NK-92 treated with Interleukin-12 subunit alpha and Interleukin-12 subunit beta, amount 100 ng/mL, for 24 hours (cell line): ENCODE measurements around the gene FAM240A.

ENCODE experiments used
- DNase-seq: peaks from one replicate; lab custom pipeline; 2025; lab: John Stamatoyannopoulos, UW

Gene FAM240A

DNA sequence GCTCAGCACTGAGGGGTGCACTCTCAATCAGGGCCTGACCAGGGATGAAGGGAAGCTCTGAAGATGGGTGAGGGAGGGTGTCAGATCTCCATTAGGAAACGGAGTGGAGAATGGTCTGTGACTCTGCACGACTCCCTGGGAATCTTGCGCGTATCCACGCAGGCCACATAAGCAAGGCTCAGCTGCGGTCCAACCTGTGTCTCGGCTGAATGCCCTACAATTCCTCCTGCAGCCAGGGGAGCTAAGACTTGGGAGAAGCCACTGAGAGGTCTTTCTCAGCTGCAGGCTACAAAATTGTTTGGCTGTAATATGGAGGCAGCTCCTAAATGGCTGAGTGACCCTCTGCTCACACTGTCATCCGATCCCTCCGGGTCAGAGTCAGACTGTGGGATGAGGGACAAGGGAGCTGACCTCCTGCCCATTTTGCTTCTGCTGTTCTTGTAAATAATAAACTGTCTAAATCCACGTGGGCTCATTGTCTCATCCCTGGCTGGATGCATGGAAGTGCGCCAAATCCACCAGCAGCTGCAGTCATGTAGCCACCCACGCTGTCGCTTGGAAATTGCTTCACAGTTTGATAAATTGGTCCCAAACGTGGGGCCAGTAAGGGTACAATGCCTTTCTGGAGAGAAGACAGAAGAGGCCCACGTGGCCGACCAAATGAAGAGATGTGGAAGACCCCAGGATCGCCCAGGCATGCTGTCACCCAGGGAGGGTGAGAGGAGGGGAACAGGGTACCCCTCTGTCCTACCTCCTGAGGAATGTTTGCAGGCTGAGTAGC is 50.6 kb downstream of the FAM240A start:
- no peak for DNase-seq

DNA sequence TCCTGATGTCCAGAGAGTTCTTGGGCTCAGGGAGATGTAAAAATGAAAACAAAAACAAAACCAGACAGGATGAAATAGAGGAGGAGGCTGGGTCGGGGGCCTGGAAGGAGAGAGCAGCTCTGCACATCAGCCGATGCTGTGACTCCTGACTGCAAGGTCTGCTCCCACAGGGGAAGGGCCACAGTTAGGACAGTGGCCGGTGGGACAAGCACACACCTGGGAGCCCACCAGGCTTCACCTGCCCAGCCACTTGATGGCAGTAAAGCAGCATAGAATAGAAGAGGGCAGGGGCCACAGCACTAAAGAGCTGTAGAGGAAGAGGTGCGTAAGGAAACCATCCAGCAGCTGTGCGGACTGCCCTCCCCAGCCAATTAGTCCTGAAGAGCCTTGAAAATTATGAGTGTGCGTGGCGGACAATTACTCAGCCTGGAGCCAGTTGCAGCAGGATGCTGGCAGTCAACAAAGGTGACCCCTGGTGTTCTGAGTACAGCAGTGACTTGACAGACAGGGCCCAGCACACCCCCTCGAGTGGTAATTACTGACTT is 51.3 kb downstream of the FAM240A start:
- no peak for DNase-seq

DNA sequence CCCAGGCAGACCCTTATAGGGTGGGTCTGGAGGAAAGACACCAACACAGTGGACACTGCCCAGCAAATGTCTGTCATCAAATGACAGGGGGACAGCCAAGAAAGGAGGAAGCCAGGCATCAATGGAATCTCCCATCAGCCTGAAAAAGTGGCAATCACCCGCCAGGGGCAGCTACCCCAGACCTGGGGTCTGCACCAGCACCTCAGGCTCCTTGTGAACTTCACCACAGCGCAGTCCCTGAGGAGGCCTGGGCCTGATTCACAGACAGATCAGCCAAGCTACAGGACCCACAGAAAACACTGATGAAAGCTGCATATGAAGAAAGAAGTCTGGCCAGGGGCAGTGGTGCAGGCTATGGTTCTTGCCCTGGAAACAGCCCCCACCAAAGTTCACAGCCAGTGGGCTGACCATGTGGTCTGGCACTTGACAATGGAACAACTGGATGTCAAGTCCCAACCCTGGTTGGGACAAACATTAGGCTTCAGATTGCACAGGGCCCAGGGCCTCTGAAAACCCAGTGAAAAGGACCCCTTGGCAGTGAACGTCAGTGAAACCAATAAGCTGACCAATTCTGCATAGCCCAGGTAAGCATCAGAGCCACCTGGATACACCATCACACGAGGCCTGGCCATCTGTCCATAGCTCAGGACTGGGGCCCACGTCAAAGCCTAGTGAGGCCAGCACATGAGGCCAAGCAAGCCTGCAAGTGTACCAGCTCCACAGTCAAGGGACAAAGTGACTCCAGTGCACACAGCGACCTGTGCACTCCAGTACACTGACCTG is 52.1 kb downstream of the FAM240A start:
- DNase-seq: no peak

DNA sequence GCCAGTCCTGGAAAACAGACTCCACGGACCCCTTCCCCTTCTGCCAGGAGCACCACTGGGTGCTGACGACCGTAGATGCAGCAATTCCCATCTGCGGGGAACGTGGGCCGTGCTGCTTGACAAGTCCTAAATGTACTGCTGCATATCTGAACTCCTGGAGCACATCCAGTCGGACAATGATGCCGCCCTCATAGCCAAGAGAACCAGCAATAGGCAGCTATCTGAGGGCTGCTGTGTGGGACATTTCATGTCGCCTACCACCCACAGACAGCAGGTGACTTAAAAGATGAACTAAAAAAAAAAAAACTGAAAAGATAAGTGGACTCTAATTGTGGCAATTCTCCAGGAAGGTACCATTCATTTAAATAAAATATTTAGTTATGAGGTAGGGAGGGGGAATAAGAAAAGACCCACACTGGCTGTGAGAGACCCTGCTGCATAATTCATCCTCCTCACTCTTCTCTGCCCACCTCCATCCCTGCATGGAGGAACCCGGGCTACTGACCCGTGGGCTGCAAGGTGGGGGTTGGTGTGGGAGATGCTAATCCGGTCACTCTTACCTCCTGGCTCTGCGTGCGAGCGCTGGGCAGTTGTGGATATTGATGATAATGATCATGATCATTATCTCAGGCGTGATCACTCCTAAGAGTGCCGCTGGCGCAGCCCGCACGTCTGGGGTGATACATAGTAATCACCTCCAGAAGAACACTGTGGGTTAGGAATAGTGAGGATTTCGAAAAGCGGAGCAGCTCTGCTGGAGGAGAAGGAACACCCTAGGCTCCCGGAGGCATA is 52.8 kb downstream of the FAM240A start:
- no peak for DNase-seq

DNA sequence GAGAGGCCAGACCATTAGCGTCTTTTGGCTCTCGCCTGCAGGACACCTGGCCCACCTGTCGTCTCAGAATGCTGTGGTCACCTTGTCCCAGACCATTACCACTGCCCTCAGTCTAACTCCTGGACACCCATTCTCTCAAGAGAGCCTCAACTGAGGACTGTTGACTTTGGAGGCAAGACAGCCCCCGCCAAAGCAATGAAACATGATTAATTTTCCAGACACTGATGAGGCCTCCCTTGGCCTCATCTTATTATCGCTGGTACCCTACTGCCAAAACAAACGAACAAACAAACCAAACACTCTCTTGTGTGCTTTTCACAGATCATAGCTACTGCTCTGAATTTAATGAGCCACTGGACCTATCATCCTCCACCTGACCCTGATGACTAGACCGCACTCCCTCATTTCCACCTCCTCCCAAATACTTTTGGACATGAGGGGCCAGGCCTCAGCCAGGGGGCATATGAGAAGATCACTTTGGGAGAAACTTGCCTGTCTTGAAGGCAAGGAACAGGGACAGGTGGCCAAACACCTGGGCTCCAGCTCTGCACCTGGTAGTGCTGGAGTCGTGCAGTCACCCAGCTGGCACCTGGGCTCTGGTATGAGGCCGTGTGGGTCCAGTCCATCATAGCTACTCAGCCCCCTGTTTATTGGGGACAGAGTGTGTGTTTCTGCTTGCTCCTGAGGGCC is 53.6 kb downstream of the FAM240A start:
- no peak for DNase-seq

DNA sequence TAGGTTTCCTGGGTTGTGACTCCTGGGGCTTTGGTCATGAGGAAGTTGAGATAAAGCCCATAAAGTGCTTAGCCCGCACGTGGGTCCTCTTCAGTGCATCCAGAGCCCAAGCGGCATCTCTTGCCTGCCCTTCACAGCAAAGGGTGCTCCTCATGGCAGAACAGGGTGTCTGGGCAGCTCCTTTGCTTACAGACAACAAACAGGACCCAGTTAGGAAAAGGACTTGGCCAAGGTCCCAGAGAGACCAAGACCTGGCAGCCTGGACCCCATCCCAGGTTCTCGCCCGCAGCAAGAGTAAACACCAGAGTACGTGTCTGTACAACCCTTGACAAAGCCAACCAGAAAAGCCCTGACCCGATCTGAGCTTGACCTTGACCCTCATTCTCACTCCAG is 54.1 kb downstream of the FAM240A start:
- DNase-seq: no peak

DNA sequence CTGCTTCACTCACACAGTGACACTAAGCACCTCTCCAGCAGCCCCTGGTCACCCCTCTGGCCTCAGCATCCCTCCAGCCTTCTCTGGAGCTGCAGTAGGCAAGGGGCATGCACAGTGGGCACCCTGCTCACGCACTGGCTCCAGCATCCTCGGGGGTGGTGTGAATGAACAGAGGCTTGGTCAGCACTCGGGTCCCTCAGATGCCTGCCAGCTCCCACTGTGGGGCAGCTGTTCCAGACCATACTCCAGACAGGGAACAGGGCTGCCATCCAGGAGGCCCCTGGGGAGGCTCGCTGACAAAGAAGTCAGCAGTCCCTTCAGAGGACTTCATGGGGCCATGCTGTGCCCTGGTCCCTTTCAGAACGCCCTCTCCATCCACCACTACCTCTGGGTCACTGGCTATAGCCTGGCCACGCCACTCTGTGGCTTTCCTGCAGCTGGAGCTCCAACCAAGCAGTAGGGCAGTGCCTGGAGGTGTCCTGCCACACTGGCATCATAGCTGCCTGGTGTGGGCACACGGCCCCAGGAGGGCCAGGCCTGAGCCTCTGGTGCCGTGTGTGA is 54.8 kb downstream of the FAM240A start:
- no peak for DNase-seq

DNA sequence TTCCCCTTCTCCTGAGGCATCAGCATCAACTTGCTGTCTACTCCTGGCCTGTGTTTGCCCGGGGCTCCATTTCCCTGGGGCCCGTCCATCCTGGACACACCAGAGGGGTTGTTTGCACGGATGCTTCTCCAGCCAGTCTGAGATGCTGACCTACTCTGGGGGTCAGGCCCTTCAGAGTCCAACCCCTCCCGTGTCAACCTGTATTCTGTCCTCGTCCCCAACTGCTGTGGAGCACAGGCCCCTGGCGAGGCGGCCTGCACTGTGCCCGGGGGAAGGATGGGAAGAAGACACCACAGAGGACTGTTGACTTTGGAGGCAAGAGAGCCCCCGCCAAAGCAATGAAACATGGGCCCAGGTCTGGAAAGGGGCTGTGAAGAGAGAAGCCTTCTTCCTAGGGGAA is 55.3 kb downstream of the FAM240A start:
- no peak for DNase-seq

DNA sequence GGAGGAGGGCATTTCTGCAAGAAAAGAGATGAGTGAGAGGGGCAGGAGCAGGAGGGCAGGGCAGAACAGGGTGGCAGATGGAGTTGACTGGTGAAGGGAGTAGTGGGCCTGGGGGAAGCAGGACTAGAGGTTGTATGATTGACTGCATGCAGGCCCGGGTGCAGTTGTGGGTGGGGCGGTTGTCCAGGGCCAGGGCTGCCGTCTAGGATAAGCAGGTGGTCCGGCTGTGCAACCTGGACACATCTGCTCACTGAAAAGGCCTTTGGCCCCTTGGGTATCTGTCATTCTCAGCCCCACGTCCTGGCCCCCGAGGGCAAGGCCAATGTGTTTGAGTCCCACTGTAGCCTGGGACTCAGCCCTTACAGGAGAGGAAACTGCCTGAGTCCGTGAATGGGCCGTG is 55.8 kb downstream of the FAM240A start:
- no peak for DNase-seq

DNA sequence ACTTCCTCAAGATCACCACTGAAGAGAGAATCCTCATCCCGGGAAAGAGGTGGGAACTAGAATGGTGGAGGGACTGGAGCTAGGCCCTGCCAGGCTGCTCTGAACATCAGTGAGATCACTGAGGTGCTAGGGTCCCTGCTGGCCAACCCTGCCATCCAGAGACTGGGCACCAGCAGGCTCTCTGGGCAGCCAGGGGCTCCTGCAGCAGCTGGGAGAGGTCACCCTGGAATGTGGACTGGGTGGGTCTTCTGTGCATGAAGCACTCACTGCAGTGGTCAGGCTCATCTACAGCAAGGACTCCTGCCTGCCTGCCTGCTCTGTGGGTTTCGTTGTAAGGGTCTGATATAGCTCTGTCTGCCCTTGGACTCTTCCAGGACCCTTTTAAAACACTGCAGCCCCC is 56.3 kb downstream of the FAM240A start:
- DNase-seq: no peak

DNA sequence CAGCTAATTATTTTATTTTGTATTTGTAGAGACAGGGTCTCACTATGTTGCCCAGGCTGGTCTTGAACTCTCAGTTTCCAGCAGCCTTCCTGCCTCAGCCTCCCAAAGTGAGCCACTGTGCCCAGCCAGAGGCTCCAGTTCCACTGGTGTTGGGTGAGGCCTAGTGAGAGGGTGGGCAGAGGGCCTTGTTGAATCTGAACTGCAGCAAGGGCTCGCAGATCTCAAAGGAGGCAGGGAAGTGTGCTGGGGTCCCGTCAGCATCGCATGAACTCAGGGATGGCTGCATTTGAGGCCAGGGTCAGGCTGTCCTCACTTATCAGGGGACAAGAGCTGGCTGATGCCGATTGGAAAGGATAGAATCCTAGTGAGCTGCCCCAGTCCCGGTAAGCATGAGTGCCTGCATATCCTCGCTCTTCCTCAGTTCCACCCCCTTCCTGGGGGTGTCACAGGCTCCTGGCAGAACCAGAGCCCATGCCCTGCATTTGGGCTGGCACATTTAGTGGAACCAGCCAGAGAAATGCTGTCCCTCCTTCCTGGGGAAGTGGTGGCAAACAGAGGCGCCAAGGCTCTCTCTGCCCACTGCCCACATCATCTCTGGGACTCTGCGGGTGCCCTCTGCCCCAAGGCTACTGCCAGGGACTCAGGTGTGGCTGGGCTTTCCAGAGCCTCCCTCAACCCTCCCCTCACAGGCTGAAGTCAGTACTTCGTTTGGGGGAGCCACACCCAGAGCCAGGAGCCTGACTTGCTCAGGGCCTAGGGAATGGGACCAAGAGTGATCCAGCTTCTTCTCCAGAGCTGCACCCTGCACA is 57.1 kb downstream of the FAM240A start:
- DNase-seq: no peak

DNA sequence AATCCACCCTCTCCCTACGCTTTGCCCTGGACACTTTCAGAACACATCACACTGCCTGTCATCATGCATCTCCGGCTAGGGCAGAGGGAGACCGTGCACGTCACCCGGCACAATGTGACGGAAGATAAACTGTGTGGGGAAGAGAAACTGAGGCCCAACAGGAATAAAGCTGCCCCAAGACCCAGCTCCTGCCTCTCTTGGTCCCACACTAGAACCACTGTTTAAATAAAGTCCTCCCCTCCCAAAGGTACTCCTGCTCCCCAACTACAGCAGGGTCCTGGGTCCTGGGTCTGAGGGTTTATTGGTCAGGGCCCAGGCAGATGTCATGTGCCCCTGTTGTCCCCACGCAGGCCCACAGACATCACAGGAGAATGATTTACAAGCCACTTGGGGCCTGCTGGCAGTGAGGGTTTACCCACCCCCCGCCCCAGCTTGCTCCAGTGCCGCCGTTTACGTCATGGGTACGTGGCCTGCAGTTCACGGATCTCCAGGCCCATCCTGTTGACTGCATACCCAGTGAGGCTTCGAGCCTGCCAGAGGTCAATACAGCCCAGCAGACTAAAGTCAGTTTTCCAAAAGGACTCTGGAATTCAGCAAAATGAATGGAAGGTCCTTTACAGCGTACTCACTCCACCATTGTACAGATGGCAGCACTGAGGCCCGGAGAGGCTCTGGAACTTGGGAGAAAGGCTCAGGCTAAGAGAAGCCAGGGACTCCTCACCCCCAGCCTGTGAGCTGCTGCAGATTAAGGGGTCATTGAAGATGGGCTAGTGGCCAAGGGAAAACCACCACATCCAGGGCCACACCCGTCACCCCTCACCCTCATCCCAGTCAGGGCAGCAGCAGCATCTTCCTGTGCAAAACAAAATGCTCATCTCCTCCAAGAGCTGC is 57.9 kb downstream of the FAM240A start:
- DNase-seq: no peak

DNA sequence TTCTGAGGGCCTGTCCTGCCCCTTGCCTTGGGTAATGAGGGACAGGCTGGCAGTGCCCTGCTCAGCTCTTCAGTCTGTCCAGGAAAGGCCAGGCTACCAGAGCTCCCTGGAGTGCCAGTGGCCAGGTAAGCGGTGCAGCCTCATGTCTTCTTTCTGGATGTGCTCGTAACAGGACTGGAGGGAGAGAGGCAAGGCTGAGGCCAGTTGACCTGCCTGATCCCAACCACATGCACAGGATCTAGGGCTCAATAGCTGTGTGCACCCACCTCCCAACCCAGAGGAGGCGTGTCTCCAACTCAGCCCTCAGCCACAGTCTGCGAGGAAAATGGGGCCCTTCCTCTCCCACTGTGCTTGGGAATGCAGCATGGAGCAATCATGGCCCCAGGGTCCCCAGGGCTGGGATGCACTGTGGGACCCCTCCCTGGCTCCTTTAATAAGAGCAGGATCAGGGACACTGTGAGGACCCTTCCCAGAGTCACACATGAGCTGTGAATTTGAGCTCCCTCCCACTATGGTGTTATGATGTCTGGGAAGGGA is 58.6 kb downstream of the FAM240A start:
- no peak for DNase-seq

DNA sequence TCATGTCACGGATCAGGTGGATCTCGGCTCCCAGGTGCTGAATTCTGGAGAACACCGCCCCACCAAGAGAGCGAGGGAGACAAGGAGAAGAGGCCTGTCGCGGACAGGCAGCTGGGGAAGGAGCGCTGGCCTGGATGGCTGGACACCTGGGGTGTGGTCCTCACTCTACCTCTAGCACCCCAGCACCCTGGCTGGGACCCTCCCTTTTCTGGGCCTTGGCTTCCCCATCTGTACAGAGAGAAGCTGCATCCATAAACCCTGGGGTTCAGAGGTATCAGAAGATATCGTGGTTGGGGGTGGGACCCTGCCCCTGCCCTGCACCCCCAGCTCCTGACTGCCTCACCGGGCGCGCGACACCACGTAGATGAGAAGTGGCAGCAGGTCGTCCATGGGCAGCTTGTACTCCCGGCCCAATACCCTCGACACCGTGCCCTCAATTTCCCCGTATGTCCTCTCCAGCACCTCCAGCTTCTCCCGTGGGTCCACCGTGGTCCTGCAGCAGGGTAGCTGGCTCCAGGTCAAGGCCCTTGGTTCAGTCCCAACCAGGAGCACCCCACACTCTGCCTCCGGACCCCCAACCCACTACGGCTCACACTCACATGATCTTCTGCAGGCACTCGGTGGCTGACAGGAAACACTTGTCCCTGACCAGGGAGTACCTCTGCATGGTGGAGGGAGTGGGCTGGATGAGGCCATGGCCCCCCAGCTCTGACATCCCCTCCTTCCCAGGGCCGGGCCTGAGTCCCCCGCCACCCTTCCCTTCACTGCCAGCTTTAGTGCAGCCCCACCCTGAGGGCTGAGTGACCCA is 59.4 kb downstream of the FAM240A start:
- no peak for DNase-seq

DNA sequence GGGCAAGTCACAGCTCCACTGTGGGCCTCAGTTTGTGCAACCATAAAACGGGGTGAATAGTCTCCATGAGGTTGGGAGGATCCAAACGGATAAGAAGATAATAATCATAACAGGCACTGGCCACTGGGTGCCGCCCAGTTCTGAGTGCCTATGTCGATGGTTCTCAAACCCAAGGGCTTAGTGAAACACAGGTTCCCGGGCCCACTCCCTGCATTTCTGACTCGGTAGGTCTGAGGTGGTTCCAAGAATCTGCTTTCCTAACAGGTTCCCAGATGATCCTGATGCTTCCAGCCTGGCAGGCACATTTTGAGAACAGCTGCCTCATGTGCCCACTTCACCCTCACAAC is 60.0 kb downstream of the FAM240A start:
- no peak for DNase-seq

DNA sequence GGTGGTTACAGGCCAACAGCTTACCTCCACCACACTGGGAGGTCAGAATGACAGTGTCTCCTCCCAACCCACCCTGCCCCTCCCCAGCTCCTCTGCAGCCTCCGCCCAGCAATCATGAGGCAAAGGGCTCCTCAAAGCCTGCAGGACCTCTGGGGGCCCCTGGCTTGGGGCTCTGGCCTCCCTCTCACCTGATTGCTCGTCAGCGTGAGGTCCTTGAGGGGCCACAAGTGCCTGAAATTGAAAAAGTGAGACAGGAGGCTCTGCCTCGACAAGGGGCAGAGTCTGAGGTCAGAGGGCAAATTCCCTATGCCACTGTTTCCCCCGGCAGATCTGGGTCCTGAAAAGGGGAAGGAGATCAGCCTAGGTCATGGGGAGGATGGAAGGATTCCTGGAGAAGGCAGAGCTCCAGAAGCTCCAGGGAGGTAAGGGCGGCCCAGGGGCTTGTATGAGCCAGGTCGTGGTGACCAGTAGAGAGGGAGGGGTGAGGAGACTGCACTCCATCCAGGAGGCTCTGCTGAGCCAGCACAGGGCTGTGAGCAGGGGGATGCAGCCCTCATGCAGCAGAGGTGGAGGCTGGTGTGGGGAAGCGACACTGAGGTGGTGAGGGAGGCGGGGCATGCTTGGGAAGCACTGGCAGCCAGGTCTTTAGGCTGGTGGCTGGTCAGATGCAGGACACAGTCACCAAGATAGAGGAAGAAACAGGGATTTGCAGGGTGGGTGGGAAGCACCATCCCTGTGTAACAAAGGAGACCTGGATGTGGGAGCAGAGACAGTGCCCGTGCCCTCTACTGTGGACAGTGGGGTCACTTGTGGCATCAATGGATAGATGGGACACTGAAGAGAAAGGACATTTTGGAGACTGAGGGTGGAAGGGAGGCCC is 61.1 kb downstream of the FAM240A start:
- DNase-seq: no peak

DNA sequence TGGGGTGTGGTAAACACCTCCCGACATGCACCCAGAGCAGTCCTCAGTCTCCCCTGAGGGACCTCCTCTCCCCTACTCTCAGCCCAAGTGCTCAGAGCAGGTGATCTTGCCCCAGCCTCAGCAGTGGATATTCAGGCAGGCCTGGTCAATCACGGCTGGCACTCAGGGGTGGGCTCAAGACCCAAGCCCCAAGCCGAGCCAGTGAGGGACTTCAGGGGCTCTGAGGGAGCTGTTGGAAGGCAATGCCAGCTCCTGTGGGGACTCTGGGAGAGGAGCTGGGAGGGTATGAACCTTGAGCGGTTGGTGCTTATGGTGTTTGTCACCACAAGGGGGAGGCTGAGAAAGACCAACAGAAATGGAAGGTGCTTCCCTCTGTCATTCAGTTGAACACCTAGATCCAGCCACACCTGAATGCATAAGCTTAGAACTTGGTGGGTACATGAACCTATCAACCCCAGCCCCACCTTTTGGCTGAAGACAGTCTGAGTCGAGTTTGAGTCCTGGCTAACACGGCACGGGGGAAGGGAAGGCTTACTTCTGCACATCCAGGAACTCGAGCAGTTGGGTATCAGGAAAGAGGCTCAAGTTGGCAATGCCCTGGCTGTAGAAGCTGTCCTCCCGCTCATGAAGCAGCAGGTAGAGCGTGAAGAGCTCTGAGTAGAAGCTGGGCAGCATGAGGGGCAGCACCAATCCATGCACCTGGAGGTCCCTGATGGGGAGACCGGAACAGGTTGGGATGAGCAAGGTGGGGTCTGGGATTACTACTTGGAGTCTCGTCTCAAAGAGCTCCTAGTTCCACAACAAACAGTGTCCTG is 61.9 kb downstream of the FAM240A start:
- no peak for DNase-seq
